HepG2 (cell line): ENCODE measurements around the gene SDR39U1. TPM values are rescaled to one million over a fixed set of nuclear protein-coding genes. Genes with fewer than 3 reads are reported as not detected.

ENCODE experiments used
- CREB3 ChIP-seq: sonication (generic); formaldehyde crosslinking; IDR thresholded peaks from 2 replicates; pipeline ENCODE4 v1.5.0; 2020; ENCODE audit warnings: missing genetic modification reagents
- ETV6 ChIP-seq: sonication (generic); formaldehyde crosslinking; conservative IDR thresholded peaks from 2 replicates; pipeline ENCODE4 v1.4.0; 2020; ENCODE audit warnings: missing genetic modification reagents
- FOSL2 ChIP-seq: sonication (generic); formaldehyde crosslinking; IDR thresholded peaks from 2 replicates; pipeline ENCODE4 v1.4.0; 2020; ENCODE audit warnings: missing genetic modification reagents
- HIC2 ChIP-seq: sonication (generic); formaldehyde crosslinking; IDR thresholded peaks from 2 replicates; pipeline ENCODE4 v1.9.0; 2022; ENCODE audit warnings: low read depth, missing genetic modification reagents
- MATR3 ChIP-seq: sonication (generic); formaldehyde crosslinking; IDR thresholded peaks from 2 replicates; pipeline ENCODE4 v1.4.0; 2020; ENCODE audit warnings: missing genetic modification reagents
- POLR2AphosphoS5 ChIP-seq: IDR thresholded peaks from 2 replicates; pipeline ENCODE4 v1.6.1; 2012; ENCODE audit warnings: low read depth, low read length
- RFX5 ChIP-seq: IDR thresholded peaks from 2 replicates; pipeline ENCODE4 v1.6.1; 2011; ENCODE audit warnings: low read depth, low read length, improper control_type of control experiment
- SOX6 ChIP-seq, 2 experiments: fragments of 450-650 bp in 1 of 2; sonication (generic) in 1 of 2; formaldehyde crosslinking in 1 of 2; IDR thresholded peaks; 2 replicates each; pipeline versions ENCODE4 v1.4.0 to v1.6.1; 2017 to 2020; ENCODE audit warnings: antibody characterized with exemption in 1 of 2, mild to moderate bottlenecking in 1 of 2, missing genetic modification reagents in 1 of 2
- ZC3H13 ChIP-seq: sonication (generic); formaldehyde crosslinking; IDR thresholded peaks from 2 replicates; pipeline ENCODE4 v1.8.1; 2023; ENCODE audit warnings: mild to moderate bottlenecking, missing genetic modification reagents, moderate library complexity
- ZNF331 ChIP-seq: sonication (generic); formaldehyde crosslinking; IDR thresholded peaks from 2 replicates; pipeline ENCODE4 v1.4.0; 2020; ENCODE audit warnings: missing genetic modification reagents
- ZNF619 ChIP-seq: sonication (generic); formaldehyde crosslinking; IDR thresholded peaks from 2 replicates; pipeline ENCODE4 v1.4.0; 2020; ENCODE audit warnings: mild to moderate bottlenecking, missing genetic modification reagents
- ZNF850 ChIP-seq: sonication (generic); formaldehyde crosslinking; conservative IDR thresholded peaks from 2 replicates; pipeline ENCODE4 v1.9.0; 2021; ENCODE audit warnings: mild to moderate bottlenecking, missing genetic modification reagents
- polyA plus RNA-seq, 8 experiments: library from polyadenylated mRNA; depleted of rRNA in 3 of 8; stranded (reverse) in 7 of 8; unstranded in 1 of 8; fragments of >200 nt; fragmentation: Illumina TruSeq in 4 of 8; extraction: Trizol in 4 of 8; gene quantifications; 2 replicates each; pipeline versions ENCODE4 v1.2.1 to v1.2.3, GENCODE V29; 2011 to 2016; ENCODE audit warnings: low read depth in 4 of 8, missing spikeins in 1 of 8, mixed read lengths in 1 of 8; ENCODE audit not compliant: insufficient read depth in 1 of 8
- total RNA-seq, 5 experiments: library from RNA; depleted of rRNA; stranded (reverse); fragments of >200 nt; fragmentation: Illumina TruSeq; extraction: Trizol; gene quantifications; 2 replicates each; pipeline ENCODE4 v1.2.3, GENCODE V29; 2016; ENCODE audit warnings: low read depth in 1 of 5
- TF ChIP-seq, protein P1 (sequence below): IDR thresholded peaks from 2 replicates; pipeline ENCODE4 v1.6.1; 2016; ENCODE audit warnings: low read depth, missing genetic modification reagents, missing compliant biosample characterization
- TF ChIP-seq, protein P2 (sequence below): sonication (generic); formaldehyde crosslinking; IDR thresholded peaks from 2 replicates; pipeline ENCODE4 v1.8.1; 2022; ENCODE audit warnings: low read depth, mild to moderate bottlenecking, missing genetic modification reagents

The SDR39U1 gene
- total and polyA plus RNA-seq, 2 of the 13 experiments (the other 11 are each of a cell fraction or from before 2014, with no cell fraction given) = 34.4 to 129 TPM

DNA sequence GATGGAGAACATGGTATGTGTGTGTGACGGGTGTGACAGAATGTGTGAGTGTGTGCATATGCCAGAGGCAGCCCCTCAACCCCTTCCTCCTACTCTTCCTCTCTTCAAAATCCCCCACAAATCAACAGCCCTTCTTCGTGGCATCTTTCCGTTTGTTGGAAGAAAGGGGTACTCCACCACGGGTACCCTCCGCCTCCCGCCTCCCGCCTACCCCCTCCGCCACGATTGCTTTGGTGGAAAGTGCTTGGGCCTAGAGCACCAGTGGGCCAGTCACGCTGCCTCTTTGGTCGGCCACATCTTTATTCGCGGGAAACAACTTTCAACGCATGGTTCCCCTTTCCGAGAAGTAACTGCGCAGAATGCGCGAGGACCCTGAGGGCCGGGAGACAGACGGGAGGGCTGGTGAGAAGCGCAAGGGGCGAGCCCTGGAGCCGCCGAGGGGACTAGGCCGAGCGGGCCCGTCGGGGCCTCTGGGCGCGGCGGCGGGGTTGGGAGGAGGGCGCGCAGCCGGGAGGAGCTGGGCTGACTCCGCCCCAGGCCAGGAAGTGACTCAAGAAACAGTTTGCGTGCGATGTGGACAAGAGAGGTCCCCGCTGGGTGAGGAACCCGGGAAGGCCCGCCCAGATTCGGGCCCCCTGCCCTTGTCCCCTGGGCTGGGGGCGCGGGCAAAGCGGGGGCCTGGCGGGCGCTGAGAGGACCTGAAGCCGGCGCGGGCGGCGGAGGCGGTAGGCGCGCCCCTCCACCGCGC lies 13.0 kb downstream of the SDR39U1 start, which contains the start of the genes CBLN3 and KHNYN (continued):
- peak; percentile 37; the same call in 1 of the 2 replicates for TF ChIP-seq ETV6 (CRISPR knock-in tag)
- peak; percentile 93 for TF ChIP-seq ZNF331 (CRISPR knock-in tag)
- no peak for TF ChIP-seq CREB3
- peak; percentile 67; the same call in 1 of the 2 replicates for TF ChIP-seq HIC2 (CRISPR knock-in tag)
- TF ChIP-seq, protein P1, sequence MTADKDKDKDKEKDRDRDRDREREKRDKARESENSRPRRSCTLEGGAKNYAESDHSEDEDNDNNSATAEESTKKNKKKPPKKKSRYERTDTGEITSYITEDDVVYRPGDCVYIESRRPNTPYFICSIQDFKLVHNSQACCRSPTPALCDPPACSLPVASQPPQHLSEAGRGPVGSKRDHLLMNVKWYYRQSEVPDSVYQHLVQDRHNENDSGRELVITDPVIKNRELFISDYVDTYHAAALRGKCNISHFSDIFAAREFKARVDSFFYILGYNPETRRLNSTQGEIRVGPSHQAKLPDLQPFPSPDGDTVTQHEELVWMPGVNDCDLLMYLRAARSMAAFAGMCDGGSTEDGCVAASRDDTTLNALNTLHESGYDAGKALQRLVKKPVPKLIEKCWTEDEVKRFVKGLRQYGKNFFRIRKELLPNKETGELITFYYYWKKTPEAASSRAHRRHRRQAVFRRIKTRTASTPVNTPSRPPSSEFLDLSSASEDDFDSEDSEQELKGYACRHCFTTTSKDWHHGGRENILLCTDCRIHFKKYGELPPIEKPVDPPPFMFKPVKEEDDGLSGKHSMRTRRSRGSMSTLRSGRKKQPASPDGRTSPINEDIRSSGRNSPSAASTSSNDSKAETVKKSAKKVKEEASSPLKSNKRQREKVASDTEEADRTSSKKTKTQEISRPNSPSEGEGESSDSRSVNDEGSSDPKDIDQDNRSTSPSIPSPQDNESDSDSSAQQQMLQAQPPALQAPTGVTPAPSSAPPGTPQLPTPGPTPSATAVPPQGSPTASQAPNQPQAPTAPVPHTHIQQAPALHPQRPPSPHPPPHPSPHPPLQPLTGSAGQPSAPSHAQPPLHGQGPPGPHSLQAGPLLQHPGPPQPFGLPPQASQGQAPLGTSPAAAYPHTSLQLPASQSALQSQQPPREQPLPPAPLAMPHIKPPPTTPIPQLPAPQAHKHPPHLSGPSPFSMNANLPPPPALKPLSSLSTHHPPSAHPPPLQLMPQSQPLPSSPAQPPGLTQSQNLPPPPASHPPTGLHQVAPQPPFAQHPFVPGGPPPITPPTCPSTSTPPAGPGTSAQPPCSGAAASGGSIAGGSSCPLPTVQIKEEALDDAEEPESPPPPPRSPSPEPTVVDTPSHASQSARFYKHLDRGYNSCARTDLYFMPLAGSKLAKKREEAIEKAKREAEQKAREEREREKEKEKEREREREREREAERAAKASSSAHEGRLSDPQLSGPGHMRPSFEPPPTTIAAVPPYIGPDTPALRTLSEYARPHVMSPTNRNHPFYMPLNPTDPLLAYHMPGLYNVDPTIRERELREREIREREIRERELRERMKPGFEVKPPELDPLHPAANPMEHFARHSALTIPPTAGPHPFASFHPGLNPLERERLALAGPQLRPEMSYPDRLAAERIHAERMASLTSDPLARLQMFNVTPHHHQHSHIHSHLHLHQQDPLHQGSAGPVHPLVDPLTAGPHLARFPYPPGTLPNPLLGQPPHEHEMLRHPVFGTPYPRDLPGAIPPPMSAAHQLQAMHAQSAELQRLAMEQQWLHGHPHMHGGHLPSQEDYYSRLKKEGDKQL (CRISPR knock-in tag) = peak; percentile 55; the same call in 1 of the 2 replicates
- peak; percentile 97; the same call in 1 of the 2 replicates for TF ChIP-seq MATR3 (CRISPR knock-in tag)
- no peak for TF ChIP-seq RFX5
- TF ChIP-seq SOX6 (IDR thresholded peaks at IDR 0.05) = no peak
- TF ChIP-seq SOX6 (CRISPR knock-in tag; IDR thresholded peaks at IDR 0.05) = peak; percentile 78
- TF ChIP-seq, protein P2, sequence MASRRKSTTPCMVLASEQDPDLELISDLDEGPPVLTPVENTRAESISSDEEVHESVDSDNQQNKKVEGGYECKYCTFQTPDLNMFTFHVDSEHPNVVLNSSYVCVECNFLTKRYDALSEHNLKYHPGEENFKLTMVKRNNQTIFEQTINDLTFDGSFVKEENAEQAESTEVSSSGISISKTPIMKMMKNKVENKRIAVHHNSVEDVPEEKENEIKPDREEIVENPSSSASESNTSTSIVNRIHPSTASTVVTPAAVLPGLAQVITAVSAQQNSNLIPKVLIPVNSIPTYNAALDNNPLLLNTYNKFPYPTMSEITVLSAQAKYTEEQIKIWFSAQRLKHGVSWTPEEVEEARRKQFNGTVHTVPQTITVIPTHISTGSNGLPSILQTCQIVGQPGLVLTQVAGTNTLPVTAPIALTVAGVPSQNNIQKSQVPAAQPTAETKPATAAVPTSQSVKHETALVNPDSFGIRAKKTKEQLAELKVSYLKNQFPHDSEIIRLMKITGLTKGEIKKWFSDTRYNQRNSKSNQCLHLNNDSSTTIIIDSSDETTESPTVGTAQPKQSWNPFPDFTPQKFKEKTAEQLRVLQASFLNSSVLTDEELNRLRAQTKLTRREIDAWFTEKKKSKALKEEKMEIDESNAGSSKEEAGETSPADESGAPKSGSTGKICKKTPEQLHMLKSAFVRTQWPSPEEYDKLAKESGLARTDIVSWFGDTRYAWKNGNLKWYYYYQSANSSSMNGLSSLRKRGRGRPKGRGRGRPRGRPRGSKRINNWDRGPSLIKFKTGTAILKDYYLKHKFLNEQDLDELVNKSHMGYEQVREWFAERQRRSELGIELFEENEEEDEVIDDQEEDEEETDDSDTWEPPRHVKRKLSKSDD (CRISPR knock-in tag) = no peak
- TF ChIP-seq FOSL2 (CRISPR knock-in tag) = peak; percentile 85
- TF ChIP-seq ZC3H13 (CRISPR knock-in tag) = no peak; the same call in 1 of the 2 replicates
- peak; percentile 97 for TF ChIP-seq POLR2AphosphoS5
- TF ChIP-seq ZNF850 (CRISPR knock-in tag) = no peak
- no peak; the same call in none of the 2 replicates for TF ChIP-seq ZNF619 (CRISPR knock-in tag)
- TF ChIP-seq, all 625 proteins: peak for 319
